ENCODE measurements around the gene MRPS35.

DNA sequence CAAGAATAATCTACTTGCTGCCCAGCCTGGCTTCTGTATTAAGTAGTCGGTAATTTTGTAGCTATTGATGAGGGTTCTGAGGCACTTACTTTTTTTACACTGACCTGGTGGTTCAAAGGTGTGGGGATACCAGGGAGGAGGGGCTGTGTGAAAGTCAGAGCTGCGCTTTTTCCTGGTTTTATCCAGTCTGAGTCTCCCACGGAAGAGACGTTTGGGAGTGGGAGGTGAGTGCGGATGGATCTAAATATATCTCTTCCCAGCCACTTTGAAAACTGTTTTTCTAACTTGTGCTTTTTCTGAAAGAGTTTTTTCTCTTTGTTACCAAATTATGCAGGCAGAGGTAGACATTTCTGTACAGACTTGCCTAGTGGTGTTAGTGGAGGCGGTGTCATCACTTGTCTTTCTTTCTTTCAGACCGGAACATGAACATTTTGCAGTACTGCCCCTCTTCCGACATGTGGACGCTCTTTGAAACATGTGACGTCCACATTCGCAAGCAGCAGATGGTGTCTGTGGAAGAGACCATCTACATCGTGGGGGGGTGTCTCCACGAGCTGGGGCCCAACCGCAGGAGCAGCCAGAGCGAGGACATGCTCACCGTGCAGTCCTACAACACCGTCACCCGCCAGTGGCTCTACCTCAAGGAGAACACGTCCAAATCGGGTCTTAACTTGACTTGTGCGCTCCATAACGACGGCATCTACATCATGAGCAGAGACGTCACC, 86.8 kb downstream of the MRPS35 start:
- TF ChIP-seq, protein P1, sequence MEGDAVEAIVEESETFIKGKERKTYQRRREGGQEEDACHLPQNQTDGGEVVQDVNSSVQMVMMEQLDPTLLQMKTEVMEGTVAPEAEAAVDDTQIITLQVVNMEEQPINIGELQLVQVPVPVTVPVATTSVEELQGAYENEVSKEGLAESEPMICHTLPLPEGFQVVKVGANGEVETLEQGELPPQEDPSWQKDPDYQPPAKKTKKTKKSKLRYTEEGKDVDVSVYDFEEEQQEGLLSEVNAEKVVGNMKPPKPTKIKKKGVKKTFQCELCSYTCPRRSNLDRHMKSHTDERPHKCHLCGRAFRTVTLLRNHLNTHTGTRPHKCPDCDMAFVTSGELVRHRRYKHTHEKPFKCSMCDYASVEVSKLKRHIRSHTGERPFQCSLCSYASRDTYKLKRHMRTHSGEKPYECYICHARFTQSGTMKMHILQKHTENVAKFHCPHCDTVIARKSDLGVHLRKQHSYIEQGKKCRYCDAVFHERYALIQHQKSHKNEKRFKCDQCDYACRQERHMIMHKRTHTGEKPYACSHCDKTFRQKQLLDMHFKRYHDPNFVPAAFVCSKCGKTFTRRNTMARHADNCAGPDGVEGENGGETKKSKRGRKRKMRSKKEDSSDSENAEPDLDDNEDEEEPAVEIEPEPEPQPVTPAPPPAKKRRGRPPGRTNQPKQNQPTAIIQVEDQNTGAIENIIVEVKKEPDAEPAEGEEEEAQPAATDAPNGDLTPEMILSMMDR (IDR thresholded peaks at IDR 0.05) = no peak
- no peak for TF ChIP-seq POLR2A (IDR thresholded peaks at IDR 0.05)
